Measurements from ENCODE around the gene ZBTB18. TPM values are rescaled to one million over a fixed set of nuclear protein-coding genes. Genes with fewer than 3 reads are reported as not detected.

The ZBTB18 gene
- total and polyA plus RNA-seq, 4 donors, result 27.6 to 49.7 (median 33.9) TPM

- Histone ChIP-seq H3K36me3 (ENCODE audit: control insufficient read depth, insufficient read depth, low read length) (no peaks in the 10 kb centered on the region), H3K4me3 (ENCODE audit: low read depth, low read length) (peak overlapping the region; percentile 89), H3K27ac (ENCODE audit: low read depth, low read length) (peak overlapping the region; percentile 97), H3K27me3 (ENCODE audit: control insufficient read depth, insufficient read depth, low read length) (no peaks in the 10 kb centered on the region), H3K4me1 (ENCODE audit: control insufficient read depth, insufficient read depth, low read length) (peaks cover 8% of the 10 kb centered on the region), H3K9me3 (ENCODE audit: control insufficient read depth, insufficient read depth, low read length) (no peaks in the 10 kb centered on the region)
- peak; percentile 87 to 100 (median 96) for DNase-seq (ENCODE audit: low read depth in 4 of 6, low spot score in 6 of 6)
- WGBS (ENCODE audit: insufficient coverage), result 0% methylated on average over 37 of the region's 109 CpGs
Observed at GRCh38 chr1:244048256-244049161, 2.6 kb upstream of the ZBTB18 start.

DNA sequence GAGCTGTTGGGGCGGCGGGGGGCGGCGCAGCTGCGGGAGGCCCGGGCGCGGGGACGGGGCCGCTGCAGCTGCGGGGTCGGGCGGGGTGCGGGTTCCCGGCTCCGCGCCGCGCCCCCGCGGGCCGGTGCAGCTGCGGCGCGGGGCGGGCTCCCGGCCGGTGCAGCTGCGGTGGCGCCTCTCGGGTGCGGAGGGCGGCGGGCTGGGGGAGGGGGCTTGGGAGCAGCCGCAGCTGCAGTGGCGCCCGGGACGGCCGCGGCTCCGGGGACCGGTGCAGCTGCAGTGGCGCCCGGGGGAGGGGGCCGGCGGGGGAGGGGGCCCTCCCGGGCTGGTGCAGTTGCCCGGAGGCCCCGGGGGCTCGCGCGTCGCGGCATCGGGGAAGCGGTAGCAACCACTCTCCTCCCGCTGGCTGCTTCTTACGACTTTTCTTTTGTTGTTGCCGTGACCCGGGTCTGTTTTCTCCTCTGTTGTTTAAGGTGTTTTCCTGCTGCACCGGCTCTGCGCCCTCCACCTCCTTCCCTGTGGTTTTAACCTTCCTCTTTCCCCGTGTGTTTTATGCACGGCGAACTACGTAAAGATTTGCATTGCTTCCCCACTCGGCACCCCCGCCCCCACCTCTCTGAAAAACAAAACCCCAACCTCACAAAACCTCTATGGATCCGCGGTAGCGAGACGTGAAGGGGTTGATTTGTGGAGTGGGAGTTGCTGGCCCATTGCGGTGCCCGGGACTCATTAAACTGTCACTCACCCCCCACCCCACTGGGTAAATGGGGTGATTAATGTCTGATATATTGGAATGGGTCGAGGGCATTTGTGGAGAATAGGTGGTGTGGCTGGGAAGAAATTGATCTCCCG lies 1.7 kb upstream of the ZBTB18 start:
- H3K4me1 ChIP-seq (ENCODE audit: control insufficient read depth, insufficient read depth, low read length), result peaks cover 16% of the 10 kb centered on the region
- peaks cover 4% of the 10 kb centered on the region for H3K36me3 ChIP-seq (ENCODE audit: control insufficient read depth, insufficient read depth, low read length)
- H3K9me3 ChIP-seq (ENCODE audit: control insufficient read depth, insufficient read depth, low read length), result no peaks in the 10 kb centered on the region
- H3K27ac ChIP-seq (ENCODE audit: low read depth, low read length), result peak overlapping the region; percentile 90
- 0% methylated on average over 62 of the region's 76 CpGs for WGBS (ENCODE audit: insufficient coverage)
- no peaks in the 10 kb centered on the region for H3K27me3 ChIP-seq (ENCODE audit: control insufficient read depth, insufficient read depth, low read length)
- peak in 3 of 6 donors; percentile 38 to 72 (median 60) for DNase-seq (ENCODE audit: low read depth in 4 of 6, low spot score in 6 of 6)
- H3K4me3 ChIP-seq (ENCODE audit: low read depth, low read length), result peak overlapping the region; percentile 76

DNA sequence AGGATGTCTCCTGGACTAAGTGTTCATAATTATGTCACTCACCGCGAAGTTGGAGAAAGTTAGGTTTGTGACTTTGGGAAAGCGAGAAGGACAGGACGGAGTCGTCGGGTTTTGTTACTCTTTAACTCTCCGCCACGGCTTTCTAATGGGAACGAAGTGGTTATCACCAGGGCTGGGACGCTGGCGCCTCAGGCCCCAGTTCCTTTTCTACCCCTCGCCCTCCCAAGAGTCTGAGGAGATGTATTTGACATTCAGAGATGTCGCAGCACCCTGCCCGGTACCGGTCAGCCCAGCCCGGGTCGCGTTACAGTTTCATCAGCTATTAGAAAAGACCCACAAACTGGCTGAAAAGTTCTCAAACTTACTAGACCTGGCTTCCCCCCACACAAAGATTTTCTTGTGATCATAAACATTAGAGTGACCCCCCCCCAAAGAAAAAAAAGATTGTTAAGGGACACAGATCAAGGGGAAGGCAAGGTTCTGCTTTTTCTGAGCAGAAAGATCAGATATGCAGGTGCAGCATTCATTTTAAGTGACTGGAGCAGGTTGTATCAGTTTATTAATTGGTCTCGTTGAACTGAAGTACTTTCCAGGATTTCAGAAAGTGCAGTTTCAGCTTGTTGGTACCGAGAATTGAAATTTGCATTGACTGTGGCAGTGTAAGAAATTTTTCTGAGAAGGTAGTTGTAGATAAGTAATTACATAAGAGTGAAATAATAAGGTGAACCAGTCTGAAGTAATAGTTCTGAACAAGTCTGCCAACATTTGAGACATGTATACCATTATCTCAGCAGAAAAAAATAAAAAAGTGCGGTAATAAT lies 859 bp upstream of the ZBTB18 start:
- no peaks in the 10 kb centered on the region for H3K27me3 ChIP-seq (ENCODE audit: control insufficient read depth, insufficient read depth, low read length)
- H3K27ac ChIP-seq (ENCODE audit: low read depth, low read length), result peak overlapping the region; percentile 90
- H3K36me3 ChIP-seq (ENCODE audit: control insufficient read depth, insufficient read depth, low read length), result peaks cover 12% of the 10 kb centered on the region
- 2% methylated on average over 14 of the region's 21 CpGs for WGBS (ENCODE audit: insufficient coverage)
- DNase-seq (ENCODE audit: low read depth in 4 of 6, low spot score in 6 of 6), result no peak
- H3K4me3 ChIP-seq (ENCODE audit: low read depth, low read length), result peak overlapping the region; percentile 76
- H3K9me3 ChIP-seq (ENCODE audit: control insufficient read depth, insufficient read depth, low read length), result no peaks in the 10 kb centered on the region
- H3K4me1 ChIP-seq (ENCODE audit: control insufficient read depth, insufficient read depth, low read length), result peaks cover 23% of the 10 kb centered on the region

- Histone ChIP-seq H3K36me3 (ENCODE audit: control insufficient read depth, insufficient read depth, low read length) (peaks cover 12% of the 10 kb centered on the region), H3K9me3 (ENCODE audit: control insufficient read depth, insufficient read depth, low read length) (no peaks in the 10 kb centered on the region), H3K27me3 (ENCODE audit: control insufficient read depth, insufficient read depth, low read length) (no peaks in the 10 kb centered on the region), H3K27ac (ENCODE audit: low read depth, low read length) (no peak overlapping the region), H3K4me1 (ENCODE audit: control insufficient read depth, insufficient read depth, low read length) (peaks cover 23% of the 10 kb centered on the region), H3K4me3 (ENCODE audit: low read depth, low read length) (peak overlapping the region; percentile 4)
- 56% methylated on average over 1 of the region's 5 CpGs for WGBS (ENCODE audit: insufficient coverage)
- peak in 2 of 6 donors; percentile 51 to 66 for DNase-seq (ENCODE audit: low read depth in 4 of 6, low spot score in 6 of 6)
Observed at GRCh38 chr1:244052016-244052727, 1.1 kb downstream of the ZBTB18 start.

DNA sequence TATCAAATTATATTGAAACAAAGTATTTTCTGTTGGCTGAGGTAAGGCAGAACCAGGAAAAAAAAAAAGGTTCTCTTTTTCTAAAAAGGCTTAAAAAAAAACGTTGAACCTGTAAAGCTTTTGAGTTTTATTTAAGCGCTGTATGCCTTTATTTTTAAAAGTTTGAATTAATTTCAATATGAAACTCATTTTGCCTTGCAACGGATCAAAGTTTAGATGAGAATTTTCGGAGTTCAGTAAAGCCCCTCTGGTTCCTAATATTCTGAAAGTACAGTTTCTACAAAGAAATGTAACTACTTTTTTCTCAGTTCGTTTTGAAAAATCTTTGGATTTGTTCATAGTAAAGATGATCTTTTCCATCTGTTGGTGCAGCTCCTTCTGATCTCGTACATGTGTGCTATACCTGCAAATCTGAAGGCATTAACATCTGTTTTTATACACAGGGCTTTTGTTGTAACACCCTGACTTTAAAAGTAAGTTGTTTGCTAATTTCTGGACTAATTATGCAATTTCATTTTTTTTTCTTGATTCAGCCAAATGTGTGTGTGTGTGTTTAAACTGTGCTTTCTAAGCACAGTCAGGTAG lies 1.7 kb downstream of the ZBTB18 start:
- no peak overlapping the region for H3K27ac ChIP-seq (ENCODE audit: low read depth, low read length)
- peak overlapping the region; percentile 4 for H3K4me3 ChIP-seq (ENCODE audit: low read depth, low read length)
- H3K4me1 ChIP-seq (ENCODE audit: control insufficient read depth, insufficient read depth, low read length), result peaks cover 23% of the 10 kb centered on the region
- H3K27me3 ChIP-seq (ENCODE audit: control insufficient read depth, insufficient read depth, low read length), result no peaks in the 10 kb centered on the region
- H3K9me3 ChIP-seq (ENCODE audit: control insufficient read depth, insufficient read depth, low read length), result no peaks in the 10 kb centered on the region
- WGBS (ENCODE audit: insufficient coverage), result no CpG with 5 or more reads among the region's 6 CpGs
- H3K36me3 ChIP-seq (ENCODE audit: control insufficient read depth, insufficient read depth, low read length), result peaks cover 12% of the 10 kb centered on the region
- peak in 1 of 6 donors; percentile 44 for DNase-seq (ENCODE audit: low read depth in 4 of 6, low spot score in 6 of 6)

GRCh38 chr1:244053831-244054230 lies 2.7 kb downstream of the ZBTB18 start:
- 26% methylated on average over 11 of the region's 11 CpGs for WGBS (ENCODE audit: insufficient coverage)
- Histone ChIP-seq H3K9me3 (ENCODE audit: control insufficient read depth, insufficient read depth, low read length) (no peaks in the 10 kb centered on the region), H3K4me1 (ENCODE audit: control insufficient read depth, insufficient read depth, low read length) (peaks cover 23% of the 10 kb centered on the region), H3K27ac (ENCODE audit: low read depth, low read length) (no peak overlapping the region), H3K4me3 (ENCODE audit: low read depth, low read length) (no peak overlapping the region), H3K27me3 (ENCODE audit: control insufficient read depth, insufficient read depth, low read length) (no peaks in the 10 kb centered on the region), H3K36me3 (ENCODE audit: control insufficient read depth, insufficient read depth, low read length) (peaks cover 12% of the 10 kb centered on the region)
- peak in 2 of 6 donors; percentile 75 to 85 for DNase-seq (ENCODE audit: low read depth in 4 of 6, low spot score in 6 of 6)

DNA sequence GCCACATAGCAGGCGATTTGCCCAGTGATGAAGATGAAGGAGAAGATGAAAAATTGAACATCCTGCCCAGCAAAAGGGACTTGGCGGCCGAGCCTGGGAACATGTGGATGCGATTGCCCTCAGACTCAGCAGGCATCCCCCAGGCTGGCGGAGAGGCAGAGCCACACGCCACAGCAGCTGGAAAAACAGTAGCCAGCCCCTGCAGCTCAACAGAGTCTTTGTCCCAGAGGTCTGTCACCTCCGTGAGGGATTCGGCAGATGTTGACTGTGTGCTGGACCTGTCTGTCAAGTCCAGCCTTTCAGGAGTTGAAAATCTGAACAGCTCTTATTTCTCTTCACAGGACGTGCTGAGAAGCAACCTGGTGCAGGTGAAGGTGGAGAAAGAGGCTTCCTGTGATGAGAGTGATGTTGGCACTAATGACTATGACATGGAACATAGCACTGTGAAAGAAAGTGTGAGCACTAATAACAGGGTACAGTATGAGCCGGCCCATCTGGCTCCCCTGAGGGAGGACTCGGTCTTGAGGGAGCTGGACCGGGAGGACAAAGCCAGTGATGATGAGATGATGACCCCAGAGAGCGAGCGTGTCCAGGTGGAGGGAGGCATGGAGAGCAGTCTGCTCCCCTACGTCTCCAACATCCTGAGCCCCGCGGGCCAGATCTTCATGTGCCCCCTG lies 3.3 kb downstream of the ZBTB18 start:
- DNase-seq (ENCODE audit: low read depth in 4 of 6, low spot score in 6 of 6), result peak in 1 of 6 donors; percentile 65
- peaks cover 12% of the 10 kb centered on the region for H3K36me3 ChIP-seq (ENCODE audit: control insufficient read depth, insufficient read depth, low read length)
- no peak overlapping the region for H3K27ac ChIP-seq (ENCODE audit: low read depth, low read length)
- no peak overlapping the region for H3K4me3 ChIP-seq (ENCODE audit: low read depth, low read length)
- 43% methylated on average over 15 of the region's 17 CpGs for WGBS (ENCODE audit: insufficient coverage)
- peaks cover 23% of the 10 kb centered on the region for H3K4me1 ChIP-seq (ENCODE audit: control insufficient read depth, insufficient read depth, low read length)
- no peaks in the 10 kb centered on the region for H3K27me3 ChIP-seq (ENCODE audit: control insufficient read depth, insufficient read depth, low read length)
- H3K9me3 ChIP-seq (ENCODE audit: control insufficient read depth, insufficient read depth, low read length), result no peaks in the 10 kb centered on the region

DNA sequence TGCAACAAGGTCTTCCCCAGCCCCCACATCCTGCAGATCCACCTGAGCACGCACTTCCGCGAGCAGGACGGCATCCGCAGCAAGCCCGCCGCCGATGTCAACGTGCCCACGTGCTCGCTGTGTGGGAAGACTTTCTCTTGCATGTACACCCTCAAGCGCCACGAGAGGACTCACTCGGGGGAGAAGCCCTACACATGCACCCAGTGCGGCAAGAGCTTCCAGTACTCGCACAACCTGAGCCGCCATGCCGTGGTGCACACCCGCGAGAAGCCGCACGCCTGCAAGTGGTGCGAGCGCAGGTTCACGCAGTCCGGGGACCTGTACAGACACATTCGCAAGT lies 3.8 kb downstream of the ZBTB18 start:
- no peak overlapping the region for H3K27ac ChIP-seq (ENCODE audit: low read depth, low read length)
- H3K4me1 ChIP-seq (ENCODE audit: control insufficient read depth, insufficient read depth, low read length), result peaks cover 18% of the 10 kb centered on the region
- 83% methylated on average over 27 of the region's 27 CpGs for WGBS (ENCODE audit: insufficient coverage)
- no peaks in the 10 kb centered on the region for H3K9me3 ChIP-seq (ENCODE audit: control insufficient read depth, insufficient read depth, low read length)
- no peaks in the 10 kb centered on the region for H3K27me3 ChIP-seq (ENCODE audit: control insufficient read depth, insufficient read depth, low read length)
- peaks cover 12% of the 10 kb centered on the region for H3K36me3 ChIP-seq (ENCODE audit: control insufficient read depth, insufficient read depth, low read length)
- DNase-seq (ENCODE audit: low read depth in 4 of 6, low spot score in 6 of 6), result peak in 1 of 6 donors; percentile 35
- no peak overlapping the region for H3K4me3 ChIP-seq (ENCODE audit: low read depth, low read length)

Data from spinal cord (tissue), 10 donors.